GM12865 (cell line): ENCODE measurements around the gene CERS6.
"Not testable (repeated sequence)": the region's sequence is repeated elsewhere in the genome, so short reads cannot be mapped to it uniquely, and the experiment has no call there.

Source experiments
- DNase-seq: peaks from one replicate; pipeline ENCODE4 v3.0.0; 2010; ENCODE audit warnings: low read depth
- H3K4me3 ChIP-seq: 2 replicates; pipeline ENCODE4 v1.5.1; 2011; ENCODE audit warnings: mild to moderate bottlenecking, low read depth, low read length, control low read depth
- CTCF ChIP-seq: IDR thresholded peaks from 2 replicates; pipeline ENCODE4 v1.5.1; 2011; ENCODE audit warnings: low read length, control low read depth, low read depth, inconsistent platforms; ENCODE audit not compliant: insufficient read depth; ENCODE audit errors: missing control alignments

The CERS6 gene

DNA sequence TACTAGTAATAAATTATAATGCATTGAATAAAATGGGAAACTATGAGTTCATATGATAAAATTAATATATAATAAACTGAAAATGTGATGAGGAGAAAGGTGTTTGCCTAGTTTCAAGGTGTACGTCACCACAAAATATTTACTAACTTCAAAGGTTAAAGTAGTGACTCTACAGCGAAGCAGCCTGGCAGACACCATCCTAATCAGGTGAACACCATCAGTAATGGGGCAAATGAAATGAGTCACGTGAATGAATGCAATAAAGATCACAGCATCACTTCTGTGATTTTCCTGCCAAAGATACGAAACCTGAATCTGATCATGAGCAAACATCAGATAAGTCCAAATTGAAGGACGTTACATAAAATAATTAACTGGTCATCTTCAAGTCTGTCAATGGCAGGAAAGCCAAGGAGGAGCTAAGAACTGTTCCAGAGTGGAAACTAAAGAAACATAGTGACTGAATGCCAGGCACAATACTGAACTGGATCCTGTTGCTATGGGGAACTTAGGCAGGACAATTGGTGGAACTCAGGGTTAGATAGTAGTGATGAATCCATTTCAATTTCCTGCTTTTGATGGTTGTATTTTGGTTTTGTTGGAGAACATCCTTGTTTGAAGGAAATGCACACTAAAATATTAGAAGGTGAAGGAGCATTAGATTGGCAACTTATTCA, 334.3 kb downstream of the CERS6 start:
- TF ChIP-seq CTCF: no peak
- H3K4me3 ChIP-seq: no peak overlapping the region
- DNase-seq: no peak

DNA sequence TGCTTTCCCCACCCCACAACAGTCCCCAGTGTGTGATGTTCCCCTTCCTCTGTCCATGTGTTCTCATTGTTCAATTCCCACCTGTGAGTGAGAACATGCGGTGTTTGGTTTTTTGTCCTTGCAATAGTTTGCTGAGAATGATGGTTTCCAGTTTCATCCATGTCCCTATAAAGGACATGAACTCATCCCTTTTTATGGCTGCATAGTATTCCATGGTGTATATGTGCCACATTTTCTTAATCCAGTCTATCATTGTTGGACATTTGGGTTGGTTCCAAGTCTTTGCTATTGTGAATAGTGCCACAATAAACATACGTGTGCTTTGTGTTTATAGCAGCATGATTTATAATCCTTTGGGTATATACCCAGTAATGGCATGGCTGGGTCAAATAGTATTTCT, 335.1 kb downstream of the CERS6 start:
- not testable (repeated sequence) for H3K4me3 ChIP-seq, DNase-seq

DNA sequence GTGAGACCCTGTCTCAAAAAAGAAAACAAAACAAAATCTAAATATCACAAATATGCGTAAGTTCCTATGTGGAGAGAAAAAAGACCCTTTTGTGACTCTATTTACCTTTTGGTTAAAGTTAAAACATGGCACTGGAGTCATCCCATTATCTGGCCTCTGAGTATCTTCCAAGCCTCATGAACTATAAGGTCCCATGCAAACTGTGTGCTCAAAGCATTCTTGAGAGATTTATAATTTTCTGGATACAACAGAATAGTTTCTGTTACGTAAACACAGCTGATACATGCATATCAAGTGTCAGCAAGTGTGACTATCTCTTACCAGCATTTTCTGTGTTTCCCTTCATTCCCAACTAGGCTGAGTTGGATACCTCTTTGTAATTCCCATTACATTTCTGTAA, 337.5 kb downstream of the CERS6 start:
- TF ChIP-seq CTCF: no peak
- H3K4me3 ChIP-seq: no peak overlapping the region
- DNase-seq: no peak

GRCh38 chr2:168794968-168795367, 338.9 kb downstream of the CERS6 start:
- no peak for DNase-seq
- TF ChIP-seq CTCF: no peak
- H3K4me3 ChIP-seq: no peak overlapping the region

- no peak for TF ChIP-seq CTCF
- no peak for DNase-seq
Measured at GRCh38 chr2:168796090-168796577, 340.1 kb downstream of the CERS6 start.

DNA sequence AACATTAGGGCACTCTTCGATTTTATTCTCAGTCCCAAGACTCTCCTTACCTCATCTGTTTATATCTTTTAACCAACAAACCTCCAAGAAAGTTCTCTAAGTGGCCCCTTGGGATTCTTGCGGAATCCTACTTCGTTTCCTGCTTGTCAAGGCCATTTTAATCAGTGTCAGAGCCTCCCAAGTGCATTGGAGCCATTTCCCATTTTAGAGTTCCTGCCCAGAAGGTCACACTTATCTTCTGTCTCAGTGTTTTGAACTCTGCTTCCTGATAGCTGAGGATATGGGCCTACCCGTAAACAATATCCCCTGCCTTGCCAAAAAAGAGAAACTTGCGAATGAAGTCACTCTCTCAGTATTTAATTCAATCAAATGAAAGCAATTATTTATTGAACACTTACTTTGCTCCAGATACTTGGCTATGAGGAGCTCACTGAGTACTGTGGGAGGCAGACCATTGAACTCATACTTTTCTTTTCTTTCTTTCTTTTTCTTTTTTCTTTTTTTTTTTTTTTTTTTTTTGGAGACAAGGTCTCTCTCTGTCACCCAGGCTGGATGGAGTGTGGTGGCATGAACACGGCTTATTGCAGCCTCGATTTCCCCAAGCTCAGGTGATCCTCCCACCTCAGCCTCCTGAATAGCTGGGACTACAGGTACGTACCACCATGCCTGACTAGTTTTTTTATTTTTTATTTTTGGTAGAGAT, 340.7 kb downstream of the CERS6 start:
- TF ChIP-seq CTCF: no peak
- no peak for DNase-seq
- no peak overlapping the region for H3K4me3 ChIP-seq

More at GRCh38 chr2:168796090-168796577, 340.1 kb downstream of the CERS6 start:
- H3K4me3 ChIP-seq: no peak overlapping the region

GRCh38 chr2:168797286-168797655, 341.2 kb downstream of the CERS6 start:
- TF ChIP-seq CTCF: no peak
- no peak for DNase-seq
- H3K4me3 ChIP-seq: no peak overlapping the region
